Adrenal gland (tissue), 12 donors: ENCODE data around the gene TCERG1L. TPM values are rescaled to one million over a fixed set of nuclear protein-coding genes. Genes with fewer than 3 reads are reported as not detected.

Source experiments
- DNase-seq, 7 donors: peaks; one replicate each; pipeline ENCODE4 v3.0.0-alpha.2; 2019 to 2020
- H3K27ac ChIP-seq, 5 donors: fragments of 200-600 bp; sonication (generic) in 4 of 5; 1 replicate in 3 of 5; 2 replicates in 2 of 5; pipeline versions ENCODE4 v1.5.1 to v1.8.0; 2016 to 2020; ENCODE audit warnings: mild to moderate bottlenecking in 1 of 5
- H3K27me3 ChIP-seq: fragments of 200-600 bp; 2 replicates; pipeline ENCODE4 v1.8.0; 2021
- H3K36me3 ChIP-seq, 2 donors: fragments of 200-600 bp; replicated peaks in 1 of 2; 1 replicate in 1 of 2; 2 replicates in 1 of 2; pipeline versions ENCODE4 v1.5.1 to v1.8.0; 2018 to 2022
- H3K4me1 ChIP-seq, 2 donors: fragments of 200-600 bp; replicated peaks in 1 of 2; 1 replicate in 1 of 2; 2 replicates in 1 of 2; pipeline versions ENCODE4 v1.5.1 to v1.8.0; 2018 to 2021
- H3K4me3 ChIP-seq, 4 donors: fragments of 200-600 bp; sonication (generic) in 3 of 4; one replicate each; pipeline ENCODE4 v1.5.1; 2016 to 2018
- H3K9me3 ChIP-seq, 3 donors: fragments of 200-600 bp; sonication (generic) in 1 of 3; replicated peaks in 1 of 3; 1 replicate in 2 of 3; 2 replicates in 1 of 3; pipeline versions ENCODE4 v1.5.1 to v1.8.0; 2016 to 2021
- POLR2A ChIP-seq, 2 donors: fragments of 450-650 bp; IDR thresholded peaks; one replicate each; pipeline ENCODE4 v1.6.1; 2017; ENCODE audit warnings: antibody characterized with exemption in 2 of 2, mild to moderate bottlenecking in 2 of 2, moderate library complexity in 1 of 2
- WGBS, 4 donors: extraction: QIAGEN DNeasy Blood & Tissue Kit in 2 of 4; methylation state at CpG; one replicate each; pipeline versions ENCODE4 v1.1.5 to v1.1.7; 2013 to 2017; 5-methylcytosine and 5-hydroxymethylcytosine counted together
- intact Hi-C, 2 donors: fragments of 100-400 bp; cut with DNase I; formaldehyde crosslinking; loops; one replicate each; pipeline versions ENCODE4 v1.14.1 to v1.15.0; 2022 to 2023
- polyA plus RNA-seq, 3 donors: library from polyadenylated mRNA; stranded (reverse); fragments of 200-250 nt in 2 of 3; fragments of 350-450 nt in 1 of 3; fragmentation: Illumina TruSeq in 1 of 3; extraction: RNeasy Lipid Tissue Mini Kit (QIAGEN cat#74804) in 1 of 3; gene quantifications; one replicate each; pipeline ENCODE4 v1.2.3, GENCODE V29; 2013 to 2014
- total RNA-seq, 9 donors: library from RNA; depleted of rRNA in 4 of 9; stranded (reverse); fragments of >200 nt in 4 of 9; fragments of 120-200 nt in 1 of 9; fragmentation: NEBNext Ultra II Directional in 1 of 9; extraction: Animal tissue kit (Norgen Biotek cat#: 25700) in 1 of 9; gene quantifications; one replicate each; pipeline versions ENCODE4 v1.1.0 to v1.2.4, GENCODE V29; 2013 to 2023
- TF ChIP-seq, protein P1 (sequence below), 6 experiments: fragments of 450-650 bp in 4 of 6; fragments of 200-600 bp in 2 of 6; sonication (generic) in 1 of 6; IDR thresholded peaks; 1 replicate in 5 of 6; 2 replicates in 1 of 6; pipeline versions ENCODE4 v1.5.1 to v1.8.0; 2016 to 2021; ENCODE audit warnings: antibody characterized with exemption in 6 of 6, mild to moderate bottlenecking in 2 of 6, moderate library complexity in 1 of 6
- donor health status: healthy with polysubstance abuse.
- donor health status: Bipolar disorder and iron deficiency.
- donor health status: DM: yes; HTN: yes; CAD: no.
- donor health status: DM: no; HTN: no; CAD: no.
- donor health status: DM: no; HTN: no; CAD: no.
- donor health status: DM: yes; HTN: yes; CAD: no.

Gene TCERG1L
- total and polyA plus RNA-seq, 12 donors, result 0.17 to 3.4 (median 0.97) TPM

DNA sequence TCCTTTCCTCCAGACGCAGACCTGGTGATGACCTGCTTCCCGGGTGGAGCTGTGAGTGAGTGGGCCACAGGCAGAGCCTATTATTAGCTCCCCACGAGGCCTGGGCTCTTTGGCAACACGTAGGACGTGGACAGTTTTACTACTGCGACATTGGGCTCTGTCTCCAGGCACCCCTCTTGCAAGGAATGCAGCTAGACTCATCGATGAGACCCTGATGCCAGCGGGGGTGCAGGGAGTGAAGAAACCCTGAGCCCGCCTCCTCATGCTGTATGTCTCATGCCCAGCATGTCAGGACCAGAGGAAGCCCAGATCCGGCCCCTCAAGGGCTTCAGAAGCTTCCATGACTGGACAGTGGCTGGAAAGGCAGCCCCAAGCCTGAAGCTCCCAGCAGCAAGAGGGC lies 161.9 kb downstream of the TCERG1L start:
- H3K27ac ChIP-seq, result no peak overlapping the region
- TF ChIP-seq, protein P1, sequence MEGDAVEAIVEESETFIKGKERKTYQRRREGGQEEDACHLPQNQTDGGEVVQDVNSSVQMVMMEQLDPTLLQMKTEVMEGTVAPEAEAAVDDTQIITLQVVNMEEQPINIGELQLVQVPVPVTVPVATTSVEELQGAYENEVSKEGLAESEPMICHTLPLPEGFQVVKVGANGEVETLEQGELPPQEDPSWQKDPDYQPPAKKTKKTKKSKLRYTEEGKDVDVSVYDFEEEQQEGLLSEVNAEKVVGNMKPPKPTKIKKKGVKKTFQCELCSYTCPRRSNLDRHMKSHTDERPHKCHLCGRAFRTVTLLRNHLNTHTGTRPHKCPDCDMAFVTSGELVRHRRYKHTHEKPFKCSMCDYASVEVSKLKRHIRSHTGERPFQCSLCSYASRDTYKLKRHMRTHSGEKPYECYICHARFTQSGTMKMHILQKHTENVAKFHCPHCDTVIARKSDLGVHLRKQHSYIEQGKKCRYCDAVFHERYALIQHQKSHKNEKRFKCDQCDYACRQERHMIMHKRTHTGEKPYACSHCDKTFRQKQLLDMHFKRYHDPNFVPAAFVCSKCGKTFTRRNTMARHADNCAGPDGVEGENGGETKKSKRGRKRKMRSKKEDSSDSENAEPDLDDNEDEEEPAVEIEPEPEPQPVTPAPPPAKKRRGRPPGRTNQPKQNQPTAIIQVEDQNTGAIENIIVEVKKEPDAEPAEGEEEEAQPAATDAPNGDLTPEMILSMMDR (IDR thresholded peaks at IDR 0.05), result no peak
- TF ChIP-seq POLR2A (IDR thresholded peaks at IDR 0.05), result no peak
- H3K36me3 ChIP-seq, result no peaks in the 10 kb centered on the region
- no peaks in the 10 kb centered on the region for H3K9me3 ChIP-seq
- WGBS, 4 donors, result 76 to 91% (median 83%) methylated on average over 8 to 10 of the region's 10 CpGs
- DNase-seq, result no peak
- intact Hi-C loops, result no loop called here
- H3K4me3 ChIP-seq, result no peak overlapping the region
- H3K4me1 ChIP-seq, result no peaks in the 10 kb centered on the region
- H3K27me3 ChIP-seq, result no peaks in the 10 kb centered on the region

DNA sequence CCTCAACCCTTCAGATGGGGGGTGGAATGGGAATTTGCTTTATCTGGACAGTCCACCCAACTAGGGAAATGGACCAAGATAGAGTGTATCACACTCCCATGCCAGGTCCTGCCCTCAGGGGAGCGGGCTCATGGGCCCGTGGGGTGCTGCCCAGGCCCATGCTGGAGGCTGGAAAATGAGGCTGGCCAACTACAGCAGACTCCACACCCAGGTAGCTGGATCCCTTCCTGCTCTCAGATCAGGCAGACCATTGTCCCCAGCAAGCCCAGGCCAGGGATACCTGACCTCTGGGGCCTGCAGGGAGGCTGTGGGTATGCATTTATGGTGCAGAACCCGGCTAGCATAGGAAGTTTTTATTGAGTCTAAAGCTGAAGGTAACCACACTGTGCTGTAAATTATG lies 162.4 kb downstream of the TCERG1L start:
- no peaks in the 10 kb centered on the region for H3K4me1 ChIP-seq

DNA sequence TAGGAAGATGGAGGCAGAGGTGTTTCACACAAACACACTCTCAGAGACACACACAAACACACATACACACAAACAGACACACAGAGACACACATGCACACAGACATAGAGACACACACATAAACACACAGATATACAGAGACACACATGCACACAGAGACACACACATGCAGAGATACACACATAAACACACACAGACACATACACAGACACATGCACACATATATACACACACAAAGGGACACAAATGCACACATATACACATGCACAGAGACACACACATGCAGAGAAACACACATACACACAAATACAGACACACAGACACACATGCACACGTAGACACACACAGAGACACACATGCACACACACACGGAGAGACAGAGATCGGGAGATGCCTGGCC lies 163.3 kb downstream of the TCERG1L start:
- 92 to 95% (median 94%) methylated on average over 3 of the region's 3 CpGs for WGBS, 4 donors
- H3K27ac ChIP-seq, result no peak overlapping the region
- H3K9me3 ChIP-seq, result no peaks in the 10 kb centered on the region
- no peak for TF ChIP-seq POLR2A (IDR thresholded peaks at IDR 0.05)
- TF ChIP-seq, protein P1 (IDR thresholded peaks at IDR 0.05), result no peak
- no peaks in the 10 kb centered on the region for H3K27me3 ChIP-seq
- DNase-seq, result no peak
- H3K36me3 ChIP-seq, result no peaks in the 10 kb centered on the region
- H3K4me3 ChIP-seq, result no peak overlapping the region
- no peaks in the 10 kb centered on the region for H3K4me1 ChIP-seq
- intact Hi-C loops, result no loop called here

More for the DNA sequence above, 162.4 kb downstream of the TCERG1L start:
- Histone ChIP-seq H3K27ac (no peak overlapping the region), H3K27me3 (no peaks in the 10 kb centered on the region), H3K9me3 (no peaks in the 10 kb centered on the region), H3K4me3 (no peak overlapping the region), H3K36me3 (no peaks in the 10 kb centered on the region)
- intact Hi-C loops, result no loop called here
- TF ChIP-seq, protein P1 (IDR thresholded peaks at IDR 0.05), result no peak
- TF ChIP-seq POLR2A (IDR thresholded peaks at IDR 0.05), result no peak
- DNase-seq, result no peak
- WGBS, 4 donors, result 69 to 87% (median 75%) methylated on average over 1 to 3 of the region's 3 CpGs; no CpG with 5 or more reads in 1 of the 4 donors

DNA sequence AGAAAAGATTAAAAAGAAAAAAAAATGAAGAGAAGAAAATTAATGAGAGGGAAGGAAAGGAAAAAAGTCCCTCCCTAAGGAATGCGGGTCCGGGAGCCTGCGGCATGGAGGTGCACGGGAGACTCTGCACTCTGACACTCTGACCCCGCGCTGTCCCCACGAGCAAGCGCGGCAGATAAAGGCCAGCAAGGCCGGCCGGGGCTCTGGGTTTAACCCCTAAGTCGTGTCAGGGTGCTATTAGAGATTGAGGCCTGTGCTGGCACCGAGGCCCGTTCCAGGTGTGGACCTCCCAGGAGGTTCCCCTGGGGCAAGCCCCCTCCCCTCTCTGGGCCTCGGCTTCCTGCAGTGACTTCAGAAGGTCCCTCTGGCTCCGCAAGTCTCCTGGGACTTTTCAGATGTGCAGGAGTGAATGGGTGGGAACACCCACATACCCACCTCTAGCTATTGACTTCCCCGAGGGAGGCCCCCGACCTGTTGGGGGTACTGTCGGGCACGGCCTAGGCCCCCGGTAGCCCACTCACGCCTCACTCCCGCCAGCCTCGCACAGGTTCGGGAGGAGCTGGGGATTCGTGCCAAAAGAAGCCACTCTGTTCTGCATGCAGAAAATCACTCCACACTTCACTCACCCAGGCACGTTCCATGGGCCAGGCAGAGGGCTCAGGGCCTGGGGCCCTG lies 164.1 kb downstream of the TCERG1L start:
- TF ChIP-seq, protein P1 (IDR thresholded peaks at IDR 0.05), result no peak
- no peak for TF ChIP-seq POLR2A (IDR thresholded peaks at IDR 0.05)
- WGBS, 4 donors, result 73 to 81% (median 76%) methylated on average over 16 to 27 of the region's 27 CpGs
- Histone ChIP-seq H3K4me1 (no peaks in the 10 kb centered on the region), H3K27me3 (no peaks in the 10 kb centered on the region), H3K4me3 (no peak overlapping the region), H3K27ac (no peak overlapping the region), H3K9me3 (no peaks in the 10 kb centered on the region), H3K36me3 (no peaks in the 10 kb centered on the region)
- no peak for DNase-seq
- intact Hi-C loops, result no loop called here
